ENCODE results near the gene AADACL4. TPM values are rescaled to one million over a fixed set of nuclear protein-coding genes. Genes with fewer than 3 reads are reported as not detected.

Gene AADACL4
- total RNA-seq, 1 experiment from 2014 or later = not detected

DNA sequence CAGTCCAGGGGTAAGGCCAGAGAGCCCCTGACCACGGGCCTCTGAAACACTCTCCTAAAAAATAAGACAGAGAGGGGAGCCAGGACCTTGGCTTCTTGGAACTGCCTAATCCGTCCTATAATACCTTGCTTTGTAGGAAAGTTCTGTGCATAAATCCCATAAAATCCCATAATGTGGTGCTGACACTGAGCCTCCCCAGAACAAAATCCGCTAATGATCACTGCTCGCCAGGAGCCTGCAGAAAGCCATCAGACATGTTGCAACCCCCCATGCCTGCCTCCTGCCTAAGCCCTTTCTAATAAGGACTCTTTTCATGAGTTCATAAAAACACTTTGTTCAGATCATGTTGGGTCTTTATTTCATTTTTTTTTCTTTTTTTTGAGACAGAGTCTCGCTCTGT lies 16.6 kb upstream of the AADACL4 start:
- intact Hi-C loops (cut with micrococcal nuclease; ENCODE audit: unreplicated experiment) (no loop called here), in situ Hi-C loops (cut with HindIII; ENCODE audit: low pct_unique_long_range_greater_than_20kb, low sequenced_read_pairs) (no loop called here)
- H3K4me3 ChIP-seq (ENCODE audit: low read depth in 2 of 2, low read length in 2 of 2) = no peak overlapping the region
- no peak overlapping the region for H3K27ac ChIP-seq (ENCODE audit: low read length)
- ATAC-seq (no peak), DNase-seq (ENCODE audit: low read depth, low spot score) (no peak)
- no TSS peak for BruUV-seq (replicated peaks)
- no peak for TF ChIP-seq TCF7L2 (IDR thresholded peaks at IDR 0.05; ENCODE audit: low read depth, low read length)
- TF ChIP-seq, protein P1, sequence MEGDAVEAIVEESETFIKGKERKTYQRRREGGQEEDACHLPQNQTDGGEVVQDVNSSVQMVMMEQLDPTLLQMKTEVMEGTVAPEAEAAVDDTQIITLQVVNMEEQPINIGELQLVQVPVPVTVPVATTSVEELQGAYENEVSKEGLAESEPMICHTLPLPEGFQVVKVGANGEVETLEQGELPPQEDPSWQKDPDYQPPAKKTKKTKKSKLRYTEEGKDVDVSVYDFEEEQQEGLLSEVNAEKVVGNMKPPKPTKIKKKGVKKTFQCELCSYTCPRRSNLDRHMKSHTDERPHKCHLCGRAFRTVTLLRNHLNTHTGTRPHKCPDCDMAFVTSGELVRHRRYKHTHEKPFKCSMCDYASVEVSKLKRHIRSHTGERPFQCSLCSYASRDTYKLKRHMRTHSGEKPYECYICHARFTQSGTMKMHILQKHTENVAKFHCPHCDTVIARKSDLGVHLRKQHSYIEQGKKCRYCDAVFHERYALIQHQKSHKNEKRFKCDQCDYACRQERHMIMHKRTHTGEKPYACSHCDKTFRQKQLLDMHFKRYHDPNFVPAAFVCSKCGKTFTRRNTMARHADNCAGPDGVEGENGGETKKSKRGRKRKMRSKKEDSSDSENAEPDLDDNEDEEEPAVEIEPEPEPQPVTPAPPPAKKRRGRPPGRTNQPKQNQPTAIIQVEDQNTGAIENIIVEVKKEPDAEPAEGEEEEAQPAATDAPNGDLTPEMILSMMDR (IDR thresholded peaks at IDR 0.05) = no peak
- no peak for TF ChIP-seq SIN3A (IDR thresholded peaks at IDR 0.05; ENCODE audit: borderline replicate concordance, insufficient read depth, low read depth, low read length)
- TF ChIP-seq, protein P2, sequence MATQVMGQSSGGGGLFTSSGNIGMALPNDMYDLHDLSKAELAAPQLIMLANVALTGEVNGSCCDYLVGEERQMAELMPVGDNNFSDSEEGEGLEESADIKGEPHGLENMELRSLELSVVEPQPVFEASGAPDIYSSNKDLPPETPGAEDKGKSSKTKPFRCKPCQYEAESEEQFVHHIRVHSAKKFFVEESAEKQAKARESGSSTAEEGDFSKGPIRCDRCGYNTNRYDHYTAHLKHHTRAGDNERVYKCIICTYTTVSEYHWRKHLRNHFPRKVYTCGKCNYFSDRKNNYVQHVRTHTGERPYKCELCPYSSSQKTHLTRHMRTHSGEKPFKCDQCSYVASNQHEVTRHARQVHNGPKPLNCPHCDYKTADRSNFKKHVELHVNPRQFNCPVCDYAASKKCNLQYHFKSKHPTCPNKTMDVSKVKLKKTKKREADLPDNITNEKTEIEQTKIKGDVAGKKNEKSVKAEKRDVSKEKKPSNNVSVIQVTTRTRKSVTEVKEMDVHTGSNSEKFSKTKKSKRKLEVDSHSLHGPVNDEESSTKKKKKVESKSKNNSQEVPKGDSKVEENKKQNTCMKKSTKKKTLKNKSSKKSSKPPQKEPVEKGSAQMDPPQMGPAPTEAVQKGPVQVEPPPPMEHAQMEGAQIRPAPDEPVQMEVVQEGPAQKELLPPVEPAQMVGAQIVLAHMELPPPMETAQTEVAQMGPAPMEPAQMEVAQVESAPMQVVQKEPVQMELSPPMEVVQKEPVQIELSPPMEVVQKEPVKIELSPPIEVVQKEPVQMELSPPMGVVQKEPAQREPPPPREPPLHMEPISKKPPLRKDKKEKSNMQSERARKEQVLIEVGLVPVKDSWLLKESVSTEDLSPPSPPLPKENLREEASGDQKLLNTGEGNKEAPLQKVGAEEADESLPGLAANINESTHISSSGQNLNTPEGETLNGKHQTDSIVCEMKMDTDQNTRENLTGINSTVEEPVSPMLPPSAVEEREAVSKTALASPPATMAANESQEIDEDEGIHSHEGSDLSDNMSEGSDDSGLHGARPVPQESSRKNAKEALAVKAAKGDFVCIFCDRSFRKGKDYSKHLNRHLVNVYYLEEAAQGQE (IDR thresholded peaks at IDR 0.05; ENCODE audit: insufficient read depth in 1 of 2, low read depth in 2 of 2, low read length in 1 of 2) = no peak
- no peak for TF ChIP-seq POLR2AphosphoS5 (IDR thresholded peaks at IDR 0.05; ENCODE audit: low read depth, low read length)
- ChIA-PET POLR2A (no interaction called here), CTCF (no interaction called here)
- H3K27me3 ChIP-seq (ENCODE audit: control insufficient read depth, insufficient read depth, low read length) = no peaks in the 10 kb centered on the region
- H3K36me3 ChIP-seq (ENCODE audit: control insufficient read depth, insufficient read depth, low read length) = no peaks in the 10 kb centered on the region
- H3K4me1 ChIP-seq (ENCODE audit: control insufficient read depth, insufficient read depth, low read length) = peaks cover 9% of the 10 kb centered on the region
- H3K9me3 ChIP-seq (ENCODE audit: control insufficient read depth, insufficient read depth, low read depth, low read length) = no peaks in the 10 kb centered on the region

DNA sequence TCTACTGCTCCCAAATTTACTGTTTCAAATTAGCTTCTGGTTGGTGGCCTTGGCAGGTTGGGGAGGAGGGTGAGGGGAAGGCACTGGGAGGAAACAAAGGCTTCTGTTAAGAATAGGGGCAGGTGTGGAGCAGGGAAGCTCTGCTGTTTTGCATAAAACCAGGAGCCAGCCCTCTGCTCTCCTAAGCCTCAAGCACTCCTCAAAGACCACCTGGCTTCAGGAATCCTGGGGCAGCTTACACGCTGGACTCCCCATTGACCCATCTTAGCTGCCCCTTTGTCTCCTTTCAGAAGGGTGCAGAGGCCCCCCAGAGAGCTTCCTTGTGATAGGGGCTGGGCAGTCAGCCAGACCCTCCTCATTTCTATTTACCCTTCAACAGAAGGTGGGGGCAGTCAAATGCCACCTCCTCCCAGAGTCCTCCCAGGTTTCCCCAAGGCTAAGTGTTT lies 14.4 kb upstream of the AADACL4 start:
- no peaks in the 10 kb centered on the region for H3K27me3 ChIP-seq (ENCODE audit: control insufficient read depth, insufficient read depth, low read length)
- ChIA-PET POLR2A (interaction anchor here (0.6 kb wide), 1 partner anchor 23 kb away, joined by 3 read pairs; no protein-coding TSS in a partner anchor), CTCF (no interaction called here)
- H3K4me1 ChIP-seq (ENCODE audit: control insufficient read depth, insufficient read depth, low read length) = peaks cover 4% of the 10 kb centered on the region; the same call in 1 of the 2 replicates
- no peak for DNase-seq (ENCODE audit: low read depth, low spot score)
- H3K36me3 ChIP-seq (ENCODE audit: control insufficient read depth, insufficient read depth, low read length) = no peaks in the 10 kb centered on the region
- no peaks in the 10 kb centered on the region for H3K9me3 ChIP-seq (ENCODE audit: control insufficient read depth, insufficient read depth, low read depth, low read length)
- in situ Hi-C loops (cut with HindIII; ENCODE audit: low pct_unique_long_range_greater_than_20kb, low sequenced_read_pairs) = no loop called here
- H3K27ac ChIP-seq (ENCODE audit: low read length) = no peak overlapping the region
- intact Hi-C loops (cut with micrococcal nuclease; ENCODE audit: unreplicated experiment) = no loop called here
- no TSS peak for BruUV-seq (replicated peaks)
- no peak overlapping the region for H3K4me3 ChIP-seq (ENCODE audit: low read depth in 2 of 2, low read length in 2 of 2)
- ATAC-seq = no peak; the same call in 1 of the 2 replicates
- no peak for TF ChIP-seq TCF7L2 (IDR thresholded peaks at IDR 0.05; ENCODE audit: low read depth, low read length)
- TF ChIP-seq, protein P2 (IDR thresholded peaks at IDR 0.05; ENCODE audit: insufficient read depth in 1 of 2, low read depth in 2 of 2, low read length in 1 of 2) = no peak
- TF ChIP-seq POLR2AphosphoS5 (IDR thresholded peaks at IDR 0.05; ENCODE audit: low read depth, low read length) = no peak
- no peak for TF ChIP-seq SIN3A (IDR thresholded peaks at IDR 0.05; ENCODE audit: borderline replicate concordance, insufficient read depth, low read depth, low read length)
- TF ChIP-seq, protein P1 (IDR thresholded peaks at IDR 0.05) = no peak

Data from Panc1 (cell line).